A673 (cell line): ENCODE results near the gene TP53BP2.

ENCODE experiments used
- EZH2 ChIP-seq: fragments of 200-600 bp; sonication (generic); IDR thresholded peaks from 2 replicates; pipeline ENCODE4 v1.6.1; 2017; ENCODE audit warnings: borderline replicate concordance, low read depth, mild to moderate bottlenecking, mixed read lengths, antibody characterized with exemption, low read length; ENCODE audit not compliant: poor library complexity, severe bottlenecking
- TF ChIP-seq, protein P1 (sequence below): fragments of 300-800, 200-600 bp; sonication (generic); conservative IDR thresholded peaks from 2 replicates; pipeline ENCODE4 v1.5.1; 2017; ENCODE audit warnings: low read depth, mild to moderate bottlenecking, antibody characterized with exemption, low read length, moderate library complexity, mixed read lengths

DNA sequence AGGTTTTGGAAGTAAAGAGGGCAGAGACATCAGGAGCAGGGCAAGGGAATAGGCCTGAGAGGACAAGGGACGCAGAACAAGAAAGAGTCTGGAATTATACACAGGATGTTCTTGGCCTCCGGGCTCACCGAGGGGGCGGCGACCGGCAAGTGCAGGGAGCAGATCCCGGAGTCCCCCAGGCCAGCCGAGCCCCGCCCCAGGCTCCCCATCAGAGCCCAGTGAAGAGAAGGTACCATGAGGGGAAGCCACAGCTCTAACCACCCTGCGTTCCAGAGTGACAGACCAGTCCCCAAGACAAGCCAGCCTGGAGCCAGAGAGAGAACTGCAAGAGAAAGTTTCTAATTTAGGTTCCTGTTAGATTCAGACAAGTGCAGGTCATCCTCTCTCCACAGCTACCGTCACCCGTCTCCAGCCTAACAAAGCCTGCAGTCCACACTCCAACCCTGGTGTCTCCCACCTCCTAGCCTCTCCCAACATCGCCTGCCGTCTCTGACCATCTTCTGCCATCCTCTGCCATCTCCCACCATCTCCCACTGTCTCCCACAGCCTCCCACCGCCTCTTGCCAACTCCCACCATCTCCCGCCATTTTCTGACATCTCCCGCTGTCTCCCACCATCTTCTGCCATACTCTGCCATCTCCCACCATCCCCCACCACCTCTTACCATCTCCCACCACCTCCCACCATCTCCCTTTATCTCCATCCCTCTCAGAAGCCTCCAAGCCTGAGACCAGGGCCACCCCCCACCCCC, 90.9 kb downstream of the TP53BP2 start:
- TF ChIP-seq, protein P1, sequence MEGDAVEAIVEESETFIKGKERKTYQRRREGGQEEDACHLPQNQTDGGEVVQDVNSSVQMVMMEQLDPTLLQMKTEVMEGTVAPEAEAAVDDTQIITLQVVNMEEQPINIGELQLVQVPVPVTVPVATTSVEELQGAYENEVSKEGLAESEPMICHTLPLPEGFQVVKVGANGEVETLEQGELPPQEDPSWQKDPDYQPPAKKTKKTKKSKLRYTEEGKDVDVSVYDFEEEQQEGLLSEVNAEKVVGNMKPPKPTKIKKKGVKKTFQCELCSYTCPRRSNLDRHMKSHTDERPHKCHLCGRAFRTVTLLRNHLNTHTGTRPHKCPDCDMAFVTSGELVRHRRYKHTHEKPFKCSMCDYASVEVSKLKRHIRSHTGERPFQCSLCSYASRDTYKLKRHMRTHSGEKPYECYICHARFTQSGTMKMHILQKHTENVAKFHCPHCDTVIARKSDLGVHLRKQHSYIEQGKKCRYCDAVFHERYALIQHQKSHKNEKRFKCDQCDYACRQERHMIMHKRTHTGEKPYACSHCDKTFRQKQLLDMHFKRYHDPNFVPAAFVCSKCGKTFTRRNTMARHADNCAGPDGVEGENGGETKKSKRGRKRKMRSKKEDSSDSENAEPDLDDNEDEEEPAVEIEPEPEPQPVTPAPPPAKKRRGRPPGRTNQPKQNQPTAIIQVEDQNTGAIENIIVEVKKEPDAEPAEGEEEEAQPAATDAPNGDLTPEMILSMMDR = no peak
- TF ChIP-seq EZH2 = no peak
